Muscle of leg (tissue), 11 donors: ENCODE results near the gene CHADL. TPM values are rescaled to one million over a fixed set of nuclear protein-coding genes. Genes with fewer than 3 reads are reported as not detected.

Experiments used
- DNase-seq: peaks from one replicate; pipeline ENCODE4 v3.0.0; 2013
- H3K27ac ChIP-seq: one replicate; pipeline ENCODE4 v1.5.1; 2013; ENCODE audit warnings: mild to moderate bottlenecking, low read length, control low read depth
- H3K27me3 ChIP-seq: one replicate; pipeline ENCODE4 v1.6.1; 2013; ENCODE audit warnings: low read length; ENCODE audit not compliant: control insufficient read depth, insufficient read depth
- H3K36me3 ChIP-seq: one replicate; pipeline ENCODE4 v1.6.1; 2013; ENCODE audit warnings: low read length; ENCODE audit not compliant: control insufficient read depth, insufficient read depth
- H3K4me1 ChIP-seq: one replicate; pipeline ENCODE4 v1.6.1; 2013; ENCODE audit warnings: low read length; ENCODE audit not compliant: control insufficient read depth, insufficient read depth
- H3K4me3 ChIP-seq: one replicate; pipeline ENCODE4 v1.5.1; 2013; ENCODE audit warnings: low read length, control low read depth
- H3K9me3 ChIP-seq: replicated peaks from 2 replicates; pipeline ENCODE4 v1.6.1; 2013; ENCODE audit warnings: low read depth, low read length; ENCODE audit not compliant: control insufficient read depth
- WGBS: methylation state at CpG from one replicate; pipeline ENCODE4 v1.1.5; 2013; ENCODE audit warnings: missing lambda C conversion rate; ENCODE audit not compliant: insufficient coverage; 5-methylcytosine and 5-hydroxymethylcytosine counted together
- polyA plus RNA-seq, 8 donors: library from polyadenylated mRNA; unstranded; fragments of 120-200 nt; gene quantifications; one replicate each; pipeline versions ENCODE4 v1.2.1 to v1.2.3, GENCODE V29; 2013; ENCODE audit warnings: inconsistent platforms in 1 of 8, low replicate concordance in 1 of 8; ENCODE audit not compliant: insufficient read length in 8 of 8, insufficient read depth in 1 of 8
- total RNA-seq: library from RNA; stranded (reverse); fragments of 120-200 nt; gene quantifications from one replicate; pipeline ENCODE4 v1.2.4, GENCODE V29; 2013

CHADL gene
- total and polyA plus RNA-seq, 9 donors, result 2.8 to 5.4 (median 4.7) TPM

DNA sequence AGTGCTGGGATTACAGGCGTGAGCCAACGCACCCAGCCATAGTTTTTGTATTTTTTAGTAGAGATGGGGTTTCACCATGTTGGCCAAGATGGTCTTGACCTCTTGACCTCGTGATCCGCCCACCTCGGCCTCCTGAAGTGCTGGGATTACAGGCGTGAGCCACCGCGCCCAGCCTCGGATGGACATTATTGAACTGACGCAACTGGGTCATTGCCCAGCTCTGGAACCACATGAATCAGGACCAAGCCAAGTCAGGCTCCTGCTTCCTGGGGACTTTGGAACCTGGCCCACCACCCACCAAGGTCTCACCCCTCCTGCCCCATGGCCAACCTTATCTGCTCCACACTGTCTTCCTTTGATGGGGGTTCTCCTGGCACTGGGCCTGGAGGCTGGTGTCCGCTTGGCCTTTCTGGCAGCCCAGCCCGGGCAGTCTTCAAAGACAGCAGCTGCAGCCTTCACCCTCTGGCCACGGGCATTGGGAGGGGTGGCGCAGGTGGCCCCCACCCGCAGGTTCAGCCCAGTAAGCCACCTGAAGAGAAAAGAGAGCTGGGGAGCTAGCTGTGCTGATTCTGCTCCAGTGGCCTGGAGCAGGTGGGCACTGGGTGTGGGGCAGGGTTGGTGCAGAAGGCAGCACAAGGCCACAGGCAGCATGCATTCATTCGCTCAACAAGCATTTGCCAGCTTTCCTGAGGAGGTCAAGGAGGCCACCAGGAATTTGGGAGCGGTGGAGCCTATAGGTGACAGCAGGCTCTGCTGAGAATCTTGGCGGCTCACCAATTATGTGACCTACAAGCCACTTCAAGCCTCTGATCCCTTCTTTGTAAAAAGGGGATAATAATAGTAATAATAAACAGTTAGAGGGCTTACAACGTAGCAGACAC lies 5.7 kb downstream of the CHADL start:
- no peak for DNase-seq
- WGBS, result 80% methylated on average over 15 of the region's 19 CpGs
- no peaks in the 10 kb centered on the region for H3K27me3 ChIP-seq
- peaks cover 8% of the 10 kb centered on the region for H3K36me3 ChIP-seq
- H3K4me3 ChIP-seq, result no peak overlapping the region
- H3K9me3 ChIP-seq, result no peaks in the 10 kb centered on the region
- peaks cover 20% of the 10 kb centered on the region for H3K4me1 ChIP-seq
- no peak overlapping the region for H3K27ac ChIP-seq

DNA sequence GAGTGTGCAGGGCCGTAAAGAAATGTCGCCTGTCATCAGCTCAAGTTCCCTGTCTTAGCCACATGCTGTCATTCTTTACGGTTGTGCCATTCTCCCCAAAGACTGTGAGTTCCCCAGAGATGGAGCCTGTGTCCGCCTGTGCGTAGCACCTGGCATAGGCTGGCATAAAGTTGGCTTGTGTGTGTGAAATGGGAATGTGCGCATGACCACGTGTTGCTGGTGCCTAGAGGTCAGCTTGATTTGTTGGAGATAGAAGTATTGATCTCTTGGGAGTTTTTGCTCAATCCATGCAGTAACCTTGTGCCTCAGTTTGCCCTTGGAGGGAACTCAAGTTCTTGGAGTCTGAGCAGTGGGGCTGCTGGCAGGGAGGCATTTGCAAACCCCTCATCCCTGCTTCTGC lies 9.4 kb downstream of the CHADL start:
- Histone ChIP-seq H3K4me1 (peaks cover 6% of the 10 kb centered on the region), H3K27me3 (no peaks in the 10 kb centered on the region), H3K36me3 (peaks cover 32% of the 10 kb centered on the region), H3K27ac (no peak overlapping the region), H3K9me3 (no peaks in the 10 kb centered on the region), H3K4me3 (no peak overlapping the region)
- 94% methylated on average over 7 of the region's 7 CpGs for WGBS
- DNase-seq, result no peak

DNA sequence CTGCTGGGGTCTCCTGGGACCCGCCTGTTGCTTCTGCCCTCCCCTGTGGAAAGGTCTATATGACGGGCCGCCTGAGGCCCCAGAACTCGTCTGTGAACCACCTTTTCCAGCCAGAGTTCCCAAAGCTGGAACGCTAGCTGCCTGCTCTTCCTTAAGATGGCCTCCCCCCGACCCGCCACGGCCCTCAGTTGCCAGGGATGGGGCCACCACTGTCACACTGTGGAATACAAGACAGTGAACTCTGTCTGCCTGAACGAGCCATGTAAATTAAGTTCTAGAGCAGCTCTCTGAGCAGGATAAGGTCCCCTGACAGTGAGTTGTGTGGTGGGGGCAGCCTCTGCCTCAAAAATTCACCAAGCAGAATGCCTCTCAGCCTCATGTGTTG lies 10.3 kb downstream of the CHADL start:
- no peak for DNase-seq
- Histone ChIP-seq H3K4me1 (peaks cover 5% of the 10 kb centered on the region), H3K27ac (no peak overlapping the region), H3K4me3 (no peak overlapping the region), H3K27me3 (no peaks in the 10 kb centered on the region), H3K9me3 (no peaks in the 10 kb centered on the region), H3K36me3 (peaks cover 40% of the 10 kb centered on the region)
- WGBS, result 78% methylated on average over 9 of the region's 9 CpGs

DNA sequence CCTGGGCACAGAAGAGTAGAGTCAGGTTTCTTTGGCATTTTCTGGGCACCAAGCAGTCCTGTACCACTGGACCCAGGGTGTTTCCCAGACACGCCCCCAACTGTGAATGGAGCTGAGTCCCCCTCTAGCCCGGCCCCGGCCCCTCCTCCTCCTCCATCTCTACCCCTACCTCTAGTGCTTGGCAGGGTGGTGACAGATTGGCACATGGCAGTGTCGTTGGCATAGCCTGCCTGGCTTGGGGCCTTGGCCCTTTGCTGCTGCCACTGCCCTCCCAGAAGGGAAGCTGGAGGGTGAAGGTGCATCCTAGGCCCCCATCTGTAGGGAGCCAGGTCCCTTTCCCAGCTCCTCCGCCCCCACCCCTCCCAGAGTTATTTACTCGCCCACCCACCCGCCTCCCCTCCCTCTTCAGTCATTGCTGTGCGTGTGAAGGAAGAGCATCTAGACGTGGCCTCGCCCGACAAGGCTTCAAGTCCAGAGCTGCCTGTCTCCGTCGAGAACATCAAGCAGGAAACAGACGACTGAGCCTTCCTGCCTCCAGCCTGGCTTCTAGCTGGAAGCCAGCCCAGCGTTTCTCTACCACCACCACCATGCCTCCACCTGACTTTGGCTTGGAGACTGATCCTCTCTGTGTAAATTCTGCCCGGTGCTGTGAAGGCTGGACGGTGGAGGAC lies 10.9 kb downstream of the CHADL start:
- 75% methylated on average over 7 of the region's 17 CpGs for WGBS

DNA sequence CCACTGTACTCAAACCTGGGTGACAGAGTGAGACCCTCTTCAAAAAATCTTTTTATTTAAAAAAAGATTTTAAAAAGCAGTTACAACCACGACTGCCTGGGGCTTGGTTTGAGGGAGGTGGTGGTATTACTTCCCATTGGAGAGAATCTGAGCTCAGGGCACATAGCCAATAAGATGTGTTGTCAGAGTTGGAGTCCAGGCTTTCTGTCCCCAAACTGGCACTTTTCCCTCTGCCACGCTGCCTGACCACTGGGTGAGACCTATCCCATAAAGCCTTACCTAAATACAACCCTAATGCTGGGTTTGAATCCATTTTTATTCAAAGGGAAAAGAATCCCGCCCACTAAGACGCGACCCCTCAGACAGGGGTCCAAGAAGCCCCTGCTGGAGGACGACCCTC lies 11.5 kb downstream of the CHADL start:
- Histone ChIP-seq H3K36me3 (peaks cover 51% of the 10 kb centered on the region), H3K27ac (no peak overlapping the region), H3K27me3 (no peaks in the 10 kb centered on the region), H3K4me1 (no peaks in the 10 kb centered on the region), H3K4me3 (no peak overlapping the region), H3K9me3 (no peaks in the 10 kb centered on the region)
- DNase-seq, result no peak
- whole genome bisulfite sequencing, result 91% methylated on average over 4 of the region's 6 CpGs

More for the DNA sequence above, 10.9 kb downstream of the CHADL start:
- Histone ChIP-seq H3K4me3 (no peak overlapping the region), H3K4me1 (no peaks in the 10 kb centered on the region), H3K36me3 (peaks cover 45% of the 10 kb centered on the region), H3K27me3 (no peaks in the 10 kb centered on the region), H3K9me3 (no peaks in the 10 kb centered on the region), H3K27ac (no peak overlapping the region)
- DNase-seq, result no peak

DNA sequence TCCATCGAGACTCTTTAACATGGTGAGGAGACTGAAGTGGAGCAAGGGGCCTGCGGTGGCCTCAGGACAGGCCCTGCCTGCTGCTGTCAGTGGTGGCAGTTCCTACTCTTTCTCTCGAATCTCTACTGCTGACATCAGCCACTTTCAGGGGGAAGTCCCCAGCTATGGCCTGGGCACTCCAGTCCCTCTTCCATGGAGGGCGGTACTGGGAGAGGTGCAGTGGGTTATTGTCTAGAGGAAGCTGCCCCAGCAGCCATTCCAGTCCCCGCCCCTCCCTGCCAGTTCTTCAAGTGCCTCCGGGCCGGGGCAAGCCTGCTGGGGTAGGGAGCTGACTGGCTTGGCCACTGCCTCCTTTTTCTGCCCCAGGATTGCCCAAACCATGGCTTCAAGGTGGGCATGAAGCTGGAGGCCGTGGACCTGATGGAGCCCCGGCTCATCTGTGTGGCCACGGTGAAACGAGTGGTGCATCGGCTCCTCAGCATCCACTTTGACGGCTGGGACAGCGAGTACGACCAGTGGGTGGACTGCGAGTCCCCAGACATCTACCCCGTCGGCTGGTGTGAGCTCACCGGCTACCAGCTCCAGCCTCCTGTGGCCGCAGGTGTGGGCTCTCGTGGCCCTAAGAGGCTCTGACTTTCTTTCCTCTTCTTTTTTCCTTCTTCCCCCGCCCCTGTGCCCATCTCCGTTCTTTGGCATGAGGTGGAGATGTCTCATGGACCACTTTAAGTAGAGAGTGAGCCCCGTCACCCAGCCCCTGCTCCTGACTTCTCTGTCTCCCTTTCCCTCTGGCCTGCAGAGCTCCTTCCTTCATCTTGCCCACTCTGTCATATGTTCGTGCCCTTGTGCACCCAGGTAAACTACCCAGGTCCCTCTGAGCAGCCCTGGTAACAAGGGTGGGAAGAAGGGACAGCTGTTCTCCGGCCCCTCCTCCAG lies 13.7 kb downstream of the CHADL start:
- peak; percentile 64 for DNase-seq
- Histone ChIP-seq H3K9me3 (no peaks in the 10 kb centered on the region), H3K4me3 (no peak overlapping the region), H3K4me1 (no peaks in the 10 kb centered on the region), H3K27me3 (no peaks in the 10 kb centered on the region), H3K27ac (no peak overlapping the region), H3K36me3 (peaks cover 73% of the 10 kb centered on the region)
- 92% methylated on average over 18 of the region's 26 CpGs for WGBS

DNA sequence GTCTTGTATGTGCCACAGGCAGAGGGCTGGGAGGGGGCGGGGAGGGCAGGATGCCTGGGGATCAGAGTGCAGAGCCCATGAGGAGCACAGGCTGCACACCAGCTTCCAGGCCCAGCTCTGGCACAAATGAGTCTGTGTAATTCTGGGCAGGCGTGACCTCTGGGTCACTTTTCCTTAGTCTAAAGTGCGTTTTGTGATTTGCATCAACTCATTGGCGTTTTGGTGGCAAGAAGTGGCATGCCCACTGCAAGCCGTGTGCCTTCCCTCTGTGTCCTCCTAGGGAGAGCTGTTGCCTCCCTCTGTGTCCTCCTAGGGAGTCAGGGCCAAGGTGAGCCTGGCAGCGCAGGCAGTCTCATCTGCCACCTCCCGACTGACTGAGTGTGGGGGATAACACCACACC lies 17.2 kb downstream of the CHADL start:
- Histone ChIP-seq H3K27me3 (no peaks in the 10 kb centered on the region), H3K4me3 (no peak overlapping the region), H3K4me1 (no peaks in the 10 kb centered on the region), H3K9me3 (no peaks in the 10 kb centered on the region), H3K27ac (no peak overlapping the region), H3K36me3 (peaks cover 89% of the 10 kb centered on the region)
- WGBS, result 89% methylated on average over 5 of the region's 7 CpGs
- no peak for DNase-seq

DNA sequence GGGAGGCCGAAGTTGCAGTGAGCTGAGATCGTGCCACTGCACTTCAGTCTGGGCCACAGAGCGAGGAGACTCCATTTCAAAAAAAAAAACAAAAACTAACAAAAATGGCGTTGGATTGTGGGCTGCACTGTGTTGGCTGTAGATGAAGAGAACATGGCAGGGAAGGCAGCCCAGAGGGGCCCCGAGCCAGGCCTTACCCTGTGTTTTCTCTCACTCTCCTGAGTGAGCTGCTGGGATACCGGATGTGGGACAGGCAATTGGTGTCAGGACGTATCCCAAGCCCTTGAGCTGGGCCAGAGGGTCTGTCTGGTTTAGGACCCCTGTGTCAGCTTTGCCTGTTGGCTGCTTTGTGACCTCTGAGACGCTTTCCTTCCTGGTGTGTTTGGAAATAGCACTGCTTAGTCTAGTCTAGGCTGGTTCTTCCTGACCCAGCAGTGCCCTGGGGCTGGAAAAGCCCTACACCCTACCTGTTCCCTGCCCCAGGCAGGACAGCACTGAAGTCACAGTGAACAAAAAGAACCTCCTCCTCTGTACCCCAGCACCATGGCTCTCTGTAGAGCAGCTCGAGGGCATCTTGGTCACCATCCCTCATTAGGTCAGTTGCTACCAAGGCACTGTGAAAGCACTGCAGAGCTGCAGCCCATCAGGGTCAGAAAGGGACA lies 17.8 kb downstream of the CHADL start:
- peaks cover 84% of the 10 kb centered on the region for H3K36me3 ChIP-seq
- WGBS, result 97% methylated on average over 3 of the region's 9 CpGs
- no peak overlapping the region for H3K27ac ChIP-seq

DNA sequence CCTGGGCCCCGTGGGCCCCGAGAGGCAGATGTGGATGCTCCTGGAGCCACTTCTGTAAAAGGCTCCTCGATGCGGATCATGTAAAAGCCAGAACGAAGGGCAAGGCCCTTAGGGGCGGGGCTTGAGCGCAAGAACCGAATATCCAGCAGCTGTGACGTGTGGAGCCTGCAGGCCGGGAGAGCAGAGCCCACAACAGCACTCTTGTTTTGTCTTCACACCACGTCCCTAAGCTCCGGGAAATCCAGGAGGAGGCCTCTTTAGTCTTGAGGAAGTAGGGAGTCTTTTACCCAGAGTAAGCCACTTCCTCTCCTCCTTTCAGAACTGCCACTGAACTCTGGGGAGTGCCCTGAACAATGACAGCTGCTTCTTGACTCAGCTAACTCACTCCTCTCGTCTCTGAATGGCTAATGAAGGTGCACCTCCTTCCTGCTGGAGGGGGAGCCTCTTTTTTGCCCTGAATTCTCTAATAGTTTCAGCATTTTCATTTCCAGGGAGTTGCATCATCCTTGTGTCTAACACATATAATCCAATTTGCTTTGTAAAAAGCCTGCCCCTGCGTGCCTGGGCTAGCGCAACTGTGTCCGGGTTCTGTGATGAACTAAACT lies 23.1 kb downstream of the CHADL start:
- peaks cover 17% of the 10 kb centered on the region for H3K4me1 ChIP-seq
- H3K9me3 ChIP-seq, result peaks cover 16% of the 10 kb centered on the region
- peaks cover 75% of the 10 kb centered on the region for H3K36me3 ChIP-seq
- no peaks in the 10 kb centered on the region for H3K27me3 ChIP-seq
- no peak overlapping the region for H3K4me3 ChIP-seq
- 45% methylated on average over 9 of the region's 16 CpGs for WGBS
- peak; percentile 81 for DNase-seq
- H3K27ac ChIP-seq, result peak overlapping the region; percentile 93

More for the DNA sequence above, 17.8 kb downstream of the CHADL start:
- no peak for DNase-seq
- Histone ChIP-seq H3K27me3 (no peaks in the 10 kb centered on the region), H3K4me3 (no peak overlapping the region), H3K9me3 (no peaks in the 10 kb centered on the region), H3K4me1 (peaks cover 1% of the 10 kb centered on the region)
